ENCODE data around the gene CPNE9. TPM values are rescaled to one million over a fixed set of nuclear protein-coding genes. Genes with fewer than 3 reads are reported as not detected.

CPNE9 gene
- total and polyA plus RNA-seq, 2 of the 8 experiments (the other 6 are each of a cell fraction or from before 2014, with no cell fraction given), result 4.8 to 6.0 TPM

GRCh38 chr3:9697892-9698291, 5.7 kb upstream of the CPNE9 start (continued):
- TF ChIP-seq SAP30 (IDR thresholded peaks at IDR 0.05; ENCODE audit: insufficient read depth, insufficient replicate concordance, low read length) (no peak), NRF1 (IDR thresholded peaks at IDR 0.05; ENCODE audit: low read depth, low read length) (no peak), PHF8 (conservative IDR thresholded peaks at IDR 0.05; ENCODE audit: low read depth, low read length) (no peak), CBX8 (IDR thresholded peaks at IDR 0.05; ENCODE audit: borderline replicate concordance, low read depth, low read length) (no peak), POLR2AphosphoS5 (IDR thresholded peaks at IDR 0.05; ENCODE audit: low read depth, low read length) (no peak)
